GM12865 (cell line): ENCODE measurements around the gene MXI1.

ENCODE experiments used
- DNase-seq: peaks from one replicate; pipeline ENCODE4 v3.0.0; 2010; ENCODE audit warnings: low read depth
- H3K4me3 ChIP-seq: 2 replicates; pipeline ENCODE4 v1.5.1; 2011; ENCODE audit warnings: mild to moderate bottlenecking, low read depth, low read length, control low read depth
- TF ChIP-seq, protein P1 (sequence below): IDR thresholded peaks from 2 replicates; pipeline ENCODE4 v1.5.1; 2011; ENCODE audit warnings: low read length, control low read depth, low read depth, inconsistent platforms; ENCODE audit not compliant: insufficient read depth; ENCODE audit errors: missing control alignments

The MXI1 gene

DNA sequence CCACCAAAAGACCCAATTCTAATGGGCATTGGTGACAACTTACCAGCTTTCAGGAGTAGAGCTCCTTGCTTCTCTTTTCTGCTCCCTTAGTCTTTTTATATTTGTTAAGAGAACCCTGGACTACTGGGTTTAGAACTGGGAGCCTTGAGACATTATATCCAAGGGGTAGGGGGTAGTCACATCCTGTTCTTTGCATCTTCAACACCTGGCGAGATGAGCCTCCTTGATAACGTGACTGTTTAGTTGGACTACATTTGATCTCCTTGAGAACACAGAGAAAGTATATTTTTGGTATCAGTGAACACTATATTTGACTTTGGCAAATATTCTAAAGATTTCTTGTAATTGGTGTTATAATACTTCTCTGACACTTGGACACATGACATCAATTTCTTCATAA is 106.3 kb downstream of the MXI1 start:
- TF ChIP-seq, protein P1, sequence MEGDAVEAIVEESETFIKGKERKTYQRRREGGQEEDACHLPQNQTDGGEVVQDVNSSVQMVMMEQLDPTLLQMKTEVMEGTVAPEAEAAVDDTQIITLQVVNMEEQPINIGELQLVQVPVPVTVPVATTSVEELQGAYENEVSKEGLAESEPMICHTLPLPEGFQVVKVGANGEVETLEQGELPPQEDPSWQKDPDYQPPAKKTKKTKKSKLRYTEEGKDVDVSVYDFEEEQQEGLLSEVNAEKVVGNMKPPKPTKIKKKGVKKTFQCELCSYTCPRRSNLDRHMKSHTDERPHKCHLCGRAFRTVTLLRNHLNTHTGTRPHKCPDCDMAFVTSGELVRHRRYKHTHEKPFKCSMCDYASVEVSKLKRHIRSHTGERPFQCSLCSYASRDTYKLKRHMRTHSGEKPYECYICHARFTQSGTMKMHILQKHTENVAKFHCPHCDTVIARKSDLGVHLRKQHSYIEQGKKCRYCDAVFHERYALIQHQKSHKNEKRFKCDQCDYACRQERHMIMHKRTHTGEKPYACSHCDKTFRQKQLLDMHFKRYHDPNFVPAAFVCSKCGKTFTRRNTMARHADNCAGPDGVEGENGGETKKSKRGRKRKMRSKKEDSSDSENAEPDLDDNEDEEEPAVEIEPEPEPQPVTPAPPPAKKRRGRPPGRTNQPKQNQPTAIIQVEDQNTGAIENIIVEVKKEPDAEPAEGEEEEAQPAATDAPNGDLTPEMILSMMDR, result no peak
- no peak overlapping the region for H3K4me3 ChIP-seq
- no peak for DNase-seq

DNA sequence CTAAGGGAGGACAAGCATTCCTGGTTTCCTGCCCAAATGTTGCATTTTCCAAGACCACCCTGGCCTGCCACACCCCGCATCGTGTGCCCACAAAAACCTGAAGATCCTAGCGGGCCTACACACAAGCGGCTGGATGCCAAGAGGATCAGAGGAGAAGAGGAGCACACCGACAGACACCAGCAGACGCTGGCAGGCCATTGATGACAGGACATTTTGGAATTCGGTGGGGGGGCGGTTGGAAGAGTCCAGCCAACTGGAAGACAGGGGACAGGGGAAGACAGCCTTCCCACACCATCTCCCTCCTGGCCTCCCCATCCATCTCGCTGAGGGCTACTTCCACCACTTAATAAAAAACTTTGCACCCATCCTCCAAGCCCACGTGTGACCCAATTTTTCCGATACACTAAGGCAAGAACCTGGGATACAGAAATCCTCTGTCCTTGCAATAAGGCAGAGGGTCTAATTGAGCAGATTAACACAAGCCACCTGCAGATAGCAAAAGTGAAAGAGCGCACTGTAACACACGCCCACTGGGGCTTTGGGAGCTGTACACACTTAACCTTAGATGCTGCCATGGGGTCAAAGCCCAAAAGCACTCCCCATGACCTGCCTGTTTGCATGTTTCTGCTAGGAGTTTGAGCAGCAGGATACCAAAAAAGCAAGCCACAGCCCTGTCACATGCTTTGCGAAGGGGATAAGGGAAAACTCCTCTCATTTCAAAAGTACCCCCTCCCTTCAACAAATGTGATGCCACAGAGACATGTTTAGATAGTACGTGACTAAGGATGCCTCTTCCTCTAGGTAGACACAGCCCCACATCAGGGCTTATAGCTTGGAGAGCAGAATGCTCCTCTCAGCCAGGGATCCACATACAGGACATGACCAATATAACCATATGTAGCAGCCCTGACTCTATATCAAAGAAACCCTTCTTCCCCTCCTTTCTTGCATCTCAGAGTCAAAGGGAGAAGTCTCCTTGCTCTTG is 110.8 kb downstream of the MXI1 start:
- TF ChIP-seq, protein P1, result no peak
- peak; percentile 38 for DNase-seq
- no peak overlapping the region for H3K4me3 ChIP-seq

DNA sequence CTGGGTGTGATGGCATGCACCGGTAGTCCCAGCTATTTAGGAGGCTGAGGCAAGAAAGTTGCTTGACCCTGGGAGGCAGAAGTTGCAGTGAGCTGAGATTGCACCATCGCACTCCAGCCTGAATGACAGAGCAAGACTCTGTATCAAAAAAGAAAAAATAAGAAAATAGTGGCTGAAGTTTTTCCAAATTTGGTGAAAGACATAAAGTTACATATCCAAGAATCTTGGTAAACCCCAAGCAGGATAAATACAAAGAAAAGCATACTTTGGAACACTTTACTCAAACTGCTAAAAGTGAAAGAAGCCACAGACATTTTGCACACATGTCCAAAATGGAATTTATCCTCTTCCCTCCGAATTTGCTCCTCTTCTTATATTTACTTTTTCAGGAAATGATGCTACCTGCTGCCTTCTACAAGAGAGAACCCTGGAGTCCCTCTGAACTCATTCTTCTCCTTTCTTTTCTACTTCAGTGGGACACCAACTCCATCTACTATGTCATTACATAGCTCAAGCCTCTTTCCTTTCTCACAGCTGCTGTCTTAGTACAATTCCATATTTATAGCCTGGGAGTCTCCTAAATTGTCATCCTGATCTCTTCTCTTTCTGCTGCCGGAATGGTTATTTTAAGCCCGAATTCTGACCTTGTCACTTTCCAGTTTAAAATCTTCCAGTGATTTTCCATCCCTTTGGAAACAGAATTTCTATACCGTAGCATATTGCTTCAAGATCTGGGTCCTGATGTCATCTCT is 114.6 kb downstream of the MXI1 start:
- TF ChIP-seq, protein P1, result no peak
- DNase-seq, result no peak
- no peak overlapping the region for H3K4me3 ChIP-seq

DNA sequence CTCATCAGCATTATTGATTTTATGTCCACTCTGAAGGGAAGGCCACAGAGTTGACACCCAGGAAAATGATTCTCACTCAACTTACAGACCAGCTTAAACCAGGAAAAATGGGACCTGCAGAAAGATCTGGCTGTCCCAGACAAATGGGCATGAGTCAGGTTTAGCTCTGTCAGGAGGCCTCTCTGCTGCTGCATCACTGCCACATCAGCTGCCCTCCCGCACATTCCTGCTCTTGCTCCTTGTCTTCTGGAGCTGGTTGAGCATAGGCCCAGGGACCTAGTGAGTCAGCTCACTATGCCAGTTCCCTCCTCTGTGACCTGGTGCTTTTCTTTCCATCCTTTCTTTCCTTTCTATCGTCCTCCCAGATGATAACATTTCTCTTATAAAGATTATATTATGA is 116.1 kb downstream of the MXI1 start:
- H3K4me3 ChIP-seq, result no peak overlapping the region
- no peak for DNase-seq
- TF ChIP-seq, protein P1, result no peak

DNA sequence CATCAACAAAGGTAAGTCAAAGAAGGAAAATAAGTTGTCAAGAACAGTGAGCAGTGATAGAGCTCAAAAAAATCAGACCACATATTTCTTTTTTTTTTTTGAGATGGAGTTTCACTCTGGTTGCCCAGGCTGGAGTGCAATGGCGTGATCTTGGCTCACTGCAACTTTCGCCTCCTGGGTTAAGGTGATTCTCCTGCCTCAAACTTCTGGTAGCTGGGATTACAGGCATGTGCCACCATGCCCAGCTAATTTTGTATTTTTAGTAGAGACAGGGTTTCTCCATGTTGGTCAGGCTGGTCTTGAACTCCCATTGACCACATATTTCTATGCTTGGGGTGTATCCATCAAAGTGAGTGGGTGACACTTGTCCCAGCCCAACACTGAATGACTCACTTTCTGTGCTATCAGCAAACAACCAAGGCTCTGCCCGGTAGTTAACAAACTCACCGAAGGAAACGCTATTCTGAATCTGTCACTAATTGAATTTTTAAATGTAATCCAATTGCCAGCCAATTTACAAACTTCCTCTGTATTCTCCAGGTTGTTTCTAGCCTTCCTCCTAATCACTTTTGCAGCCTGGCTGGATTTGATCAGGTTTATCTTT is 116.9 kb downstream of the MXI1 start:
- H3K4me3 ChIP-seq, result peak overlapping the region; percentile 5; the same call in 1 of the 2 replicates
- TF ChIP-seq, protein P1, result no peak
- DNase-seq, result peak; percentile 76

DNA sequence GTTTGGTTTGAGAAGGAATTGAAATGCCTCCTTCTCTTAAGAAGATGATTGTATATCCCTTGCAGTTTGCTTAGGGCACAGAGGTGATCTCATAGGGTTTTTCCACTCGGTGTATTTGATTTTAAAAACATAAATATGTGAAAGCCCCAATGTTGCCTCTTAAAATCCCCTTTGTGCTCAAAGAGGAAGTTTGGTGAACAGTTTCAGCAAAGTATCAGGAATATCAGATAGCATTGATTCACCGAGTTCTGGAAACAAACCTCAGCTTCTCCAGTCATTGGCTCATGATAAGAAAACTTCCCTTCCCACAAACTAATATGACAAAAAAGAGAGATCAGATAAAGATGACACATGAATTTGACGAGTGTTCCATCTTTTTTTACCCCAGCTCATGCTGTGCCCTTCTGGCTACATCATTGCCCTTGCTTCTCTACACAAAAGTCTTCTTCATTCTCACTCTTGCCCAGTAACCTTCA is 117.4 kb downstream of the MXI1 start:
- DNase-seq, result peak; percentile 71
- H3K4me3 ChIP-seq, result peak overlapping the region; percentile 5; the same call in 1 of the 2 replicates
- TF ChIP-seq, protein P1, result no peak
